Breast epithelium (tissue), 4 donors: ENCODE measurements around the gene NELL2. TPM values are rescaled to one million over a fixed set of nuclear protein-coding genes. Genes with fewer than 3 reads are reported as not detected.

Experiments
- DNase-seq, 2 donors: peaks; one replicate each; pipeline ENCODE4 v3.0.0-alpha.2; 2019; ENCODE audit warnings: low spot score in 2 of 2
- H3K27ac ChIP-seq, 2 donors: fragments of 200-600 bp; sonication (generic) in 1 of 2; one replicate each; pipeline ENCODE4 v1.5.1; 2016 to 2019; ENCODE audit warnings: mild to moderate bottlenecking in 1 of 2
- H3K27me3 ChIP-seq, 2 donors: fragments of 200-600 bp; sonication (generic) in 1 of 2; one replicate each; pipeline versions ENCODE4 v1.5.1 to v1.6.0; 2017 to 2019; ENCODE audit warnings: control low read depth in 1 of 2, mild to moderate bottlenecking in 1 of 2
- H3K36me3 ChIP-seq: fragments of 200-600 bp; one replicate; pipeline ENCODE4 v1.5.1; 2019
- H3K4me1 ChIP-seq, 2 donors: fragments of 200-600 bp; sonication (generic); one replicate each; pipeline ENCODE4 v1.5.1; 2016 to 2019; ENCODE audit warnings: control low read depth in 1 of 2
- H3K4me3 ChIP-seq, 3 donors: fragments of 200-600 bp; sonication (generic); 1 replicate in 2 of 3; 2 replicates in 1 of 3; pipeline ENCODE4 v1.5.1; 2016 to 2019; ENCODE audit warnings: mild to moderate bottlenecking in 3 of 3, moderate library complexity in 2 of 3
- H3K9me3 ChIP-seq, 2 donors: fragments of 200-600 bp; sonication (generic) in 1 of 2; one replicate each; pipeline ENCODE4 v1.5.1; 2016 to 2019; ENCODE audit warnings: control low read depth in 1 of 2
- CTCF ChIP-seq, 3 donors: fragments of 450-650 bp; IDR thresholded peaks; one replicate each; pipeline ENCODE4 v1.5.1; 2016 to 2017; ENCODE audit warnings: antibody characterized with exemption in 3 of 3, mild to moderate bottlenecking in 3 of 3, moderate library complexity in 3 of 3
- POLR2A ChIP-seq: fragments of 450-650 bp; IDR thresholded peaks from one replicate; pipeline ENCODE4 v1.6.1; 2016; ENCODE audit warnings: antibody characterized with exemption, mild to moderate bottlenecking, moderate library complexity
- POLR2AphosphoS5 ChIP-seq, 3 donors: sonication (generic); formaldehyde crosslinking; IDR thresholded peaks; one replicate each; pipeline ENCODE4 v1.6.1; 2017; ENCODE audit warnings: antibody characterized with exemption in 3 of 3
- intact Hi-C: fragments of 100-400 bp; cut with DNase I; formaldehyde crosslinking; loops from one replicate; pipeline ENCODE4 v1.15.1; 2023; ENCODE audit warnings: low total_unique reads
- total RNA-seq, 3 donors: library from RNA; depleted of rRNA; stranded (reverse); fragments of >200 nt; gene quantifications; one replicate each; pipeline ENCODE4 v1.1.0, GENCODE V29; 2016

NELL2 gene
- total RNA-seq, 3 donors from 2014 or later = 4.9 to 10.1 (median 9.9) TPM

GRCh38 chr12:44640427-44641190 lies 235.5 kb downstream of the NELL2 start:
- intact Hi-C loops = no loop called here
- Histone ChIP-seq H3K9me3 (no peaks in the 10 kb centered on the region), H3K4me1 (no peaks in the 10 kb centered on the region), H3K36me3 (no peaks in the 10 kb centered on the region), H3K27me3 (no peaks in the 10 kb centered on the region), H3K4me3 (no peak overlapping the region), H3K27ac (no peak overlapping the region)
- no peak for DNase-seq
- TF ChIP-seq POLR2A (no peak), POLR2AphosphoS5 (IDR thresholded peaks at IDR 0.05) (no peak), CTCF (IDR thresholded peaks at IDR 0.05) (no peak)

GRCh38 chr12:44637875-44638274 lies 238.2 kb downstream of the NELL2 start:
- TF ChIP-seq POLR2AphosphoS5 (IDR thresholded peaks at IDR 0.05) (no peak), POLR2A (no peak)
- Histone ChIP-seq H3K4me3 (no peak overlapping the region), H3K9me3 (no peaks in the 10 kb centered on the region), H3K27me3 (no peaks in the 10 kb centered on the region), H3K36me3 (no peaks in the 10 kb centered on the region), H3K27ac (no peak overlapping the region), H3K4me1 (no peaks in the 10 kb centered on the region)
- intact Hi-C loops = no loop called here
- no peak for DNase-seq

GRCh38 chr12:44628180-44628579 lies 247.9 kb downstream of the NELL2 start:
- Histone ChIP-seq H3K9me3 (no peaks in the 10 kb centered on the region), H3K27ac (no peak overlapping the region), H3K4me1 (no peaks in the 10 kb centered on the region), H3K27me3 (no peaks in the 10 kb centered on the region), H3K36me3 (no peaks in the 10 kb centered on the region), H3K4me3 (no peak overlapping the region)
- no peak for TF ChIP-seq POLR2AphosphoS5 (IDR thresholded peaks at IDR 0.05)
- TF ChIP-seq POLR2A = no peak
- TF ChIP-seq CTCF (IDR thresholded peaks at IDR 0.05) = no peak
- intact Hi-C loops = no loop called here
- DNase-seq = no peak

- H3K36me3 ChIP-seq = no peaks in the 10 kb centered on the region
- no peak overlapping the region for H3K4me3 ChIP-seq
- H3K9me3 ChIP-seq = no peaks in the 10 kb centered on the region
- no peaks in the 10 kb centered on the region for H3K4me1 ChIP-seq
- H3K27me3 ChIP-seq = no peaks in the 10 kb centered on the region
- no peak for TF ChIP-seq POLR2A
- no peak for TF ChIP-seq CTCF (IDR thresholded peaks at IDR 0.05)
- no peak for TF ChIP-seq POLR2AphosphoS5 (IDR thresholded peaks at IDR 0.05)
- intact Hi-C loops = no loop called here
- DNase-seq = no peak
- H3K27ac ChIP-seq = no peak overlapping the region
Observed at GRCh38 chr12:44627387-44628166, 248.5 kb downstream of the NELL2 start.

- no peaks in the 10 kb centered on the region for H3K27me3 ChIP-seq
- H3K36me3 ChIP-seq = no peaks in the 10 kb centered on the region
- intact Hi-C loops = no loop called here
- H3K27ac ChIP-seq = no peak overlapping the region
- H3K4me1 ChIP-seq = no peaks in the 10 kb centered on the region
- TF ChIP-seq POLR2A (no peak), CTCF (IDR thresholded peaks at IDR 0.05) (no peak), POLR2AphosphoS5 (IDR thresholded peaks at IDR 0.05) (no peak)
- H3K4me3 ChIP-seq = no peak overlapping the region
- no peaks in the 10 kb centered on the region for H3K9me3 ChIP-seq
- DNase-seq = no peak
Observed at GRCh38 chr12:44626883-44627282, 249.2 kb downstream of the NELL2 start.
